Sciatic nerve (tissue), 2 donors: Measurements from ENCODE around the gene CLEC4F. TPM values are rescaled to one million over a fixed set of nuclear protein-coding genes. Genes with fewer than 3 reads are reported as not detected.

Experiments used
- ATAC-seq: fragments of 200-7000 bp; cut with Tn5 transposase; one replicate; pipeline ENCODE4 v1.9.1; 2020; ENCODE audit warnings: mild to moderate bottlenecking, moderate library complexity
- DNase-seq: peaks from one replicate; pipeline ENCODE4 v3.0.0-alpha.2; 2020; ENCODE audit warnings: low spot score
- intact Hi-C: fragments of 100-400 bp; cut with DNase I; formaldehyde crosslinking; loops from one replicate; pipeline ENCODE4 v1.14.2; 2022
- total RNA-seq: library from RNA; stranded (reverse); fragmentation: NEBNext Ultra II Directional; extraction: Animal tissue kit (Norgen Biotek cat#: 25700); gene quantifications from one replicate; pipeline ENCODE4 v1.2.1, GENCODE V29; 2021
- donor health status: DM: no; HTN: no; CAD: no.
- donor health status: DM: no; HTN: no; CAD: no.

The CLEC4F gene
- total RNA-seq, 1 donor from 2014 or later, result 1.7 TPM

DNA sequence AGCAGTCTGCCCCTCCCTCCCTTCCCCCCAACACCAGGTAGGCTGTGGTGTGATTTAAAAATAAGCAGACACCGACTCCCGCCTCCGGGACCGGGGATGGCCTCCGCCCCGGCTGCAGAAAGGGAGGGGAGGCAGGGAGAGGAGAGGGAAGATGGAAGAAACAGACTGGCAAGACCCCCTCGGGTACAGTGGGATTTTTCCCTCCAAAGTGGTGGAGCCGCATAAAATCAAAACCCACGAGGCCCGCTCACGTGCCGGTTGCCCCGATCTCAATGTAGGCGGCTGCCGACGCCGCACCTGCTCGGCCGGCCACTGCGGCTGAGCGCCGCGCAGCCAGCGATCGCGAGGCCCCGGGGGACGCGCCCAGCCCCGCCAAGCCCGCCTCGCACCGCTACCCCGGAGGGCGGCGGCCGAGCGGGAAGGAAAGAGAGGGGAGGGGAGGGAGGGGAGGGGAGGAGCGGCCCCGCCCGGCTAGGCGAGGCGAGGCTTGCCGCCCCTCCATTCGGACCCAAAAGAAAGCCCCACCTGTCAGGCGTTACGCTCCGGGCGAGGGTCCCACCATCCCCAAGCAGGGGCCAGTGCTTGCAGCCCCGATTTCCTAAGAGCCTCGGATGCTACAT is 53.2 kb downstream of the CLEC4F start:
- DNase-seq (no peak), ATAC-seq (no peak)
- intact Hi-C loops, result no loop called here

DNA sequence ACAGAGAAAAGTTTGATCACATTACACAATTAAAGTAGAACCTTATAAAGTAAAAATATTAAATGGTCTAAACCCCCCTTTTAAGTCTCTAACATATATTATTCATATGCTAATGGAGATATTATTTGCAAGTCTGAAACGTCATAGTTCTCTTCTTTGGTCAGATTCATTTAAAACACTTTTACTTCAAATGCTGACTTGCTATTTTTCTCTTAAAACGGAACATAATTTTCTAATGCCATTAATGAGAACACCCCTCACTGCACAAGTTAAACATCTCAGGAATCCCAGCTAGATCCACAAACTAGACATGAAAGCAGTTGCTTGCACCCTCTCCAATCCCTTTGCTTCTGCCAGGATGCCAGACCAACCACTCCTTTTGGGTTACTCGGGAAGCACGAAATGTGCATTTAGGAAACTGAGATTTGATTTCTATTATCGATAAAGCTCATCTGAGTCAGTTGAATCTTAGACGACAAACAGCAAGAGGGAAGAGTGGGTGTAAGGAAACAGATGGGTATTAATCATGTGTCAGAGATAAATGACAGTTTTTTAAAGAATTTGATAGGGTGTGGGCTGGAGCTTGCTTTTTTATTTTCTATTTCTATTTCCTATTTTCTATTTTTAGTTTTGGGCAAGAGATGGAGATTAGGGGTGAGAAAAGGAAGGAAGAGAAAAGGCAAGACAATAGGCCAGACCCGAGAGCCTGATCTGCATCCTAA is 53.9 kb downstream of the CLEC4F start:
- no peak for ATAC-seq
- no peak for DNase-seq
- intact Hi-C loops, result no loop called here

- ATAC-seq, result no peak
- intact Hi-C loops, result no loop called here
Observed at GRCh38 chr2:70765507-70765906, 54.9 kb downstream of the CLEC4F start.

DNA sequence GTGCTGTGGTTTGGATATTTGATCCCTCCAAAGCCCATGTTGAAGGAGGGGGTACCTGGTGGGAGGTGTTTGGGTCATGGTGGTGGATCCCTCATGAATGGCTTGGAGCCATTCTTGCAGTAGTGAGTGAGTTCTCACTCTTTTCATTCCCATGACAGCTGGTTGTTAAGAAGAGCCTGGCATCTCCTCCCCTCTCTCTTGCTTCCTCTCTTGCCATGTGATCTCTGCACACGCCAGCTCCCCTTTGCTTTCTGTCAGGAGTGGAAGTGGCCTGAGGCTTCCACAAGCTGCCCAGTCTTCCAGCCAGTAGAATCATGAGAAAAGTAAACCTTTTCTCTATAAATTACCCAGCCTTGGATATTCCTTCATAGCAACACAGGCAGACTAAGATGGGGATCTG is 61.0 kb downstream of the CLEC4F start:
- ATAC-seq, result no peak
- DNase-seq, result no peak
- intact Hi-C loops, result no loop called here

More at GRCh38 chr2:70765507-70765906, 54.9 kb downstream of the CLEC4F start:
- no peak for DNase-seq

Other genes with a start within 250 kb of the CLEC4F start
- 3.2 TPM for gene ADD2, start 52.4 kb downstream of the CLEC4F start, total RNA-seq
- 0.89 TPM for gene FIGLA, start 30.0 kb downstream of the CLEC4F start, total RNA-seq
- 1.4 TPM for gene CD207, start 15.2 kb upstream of the CLEC4F start, total RNA-seq
- gene VAX2, start 80.0 kb upstream of the CLEC4F start, total RNA-seq, result 1.9 TPM
- 1.3 TPM for gene ATP6V1B1, start 115.3 kb upstream of the CLEC4F start, total RNA-seq
- gene ANKRD53, start 158.0 kb upstream of the CLEC4F start, total RNA-seq, result 2.2 TPM
- 52.7 TPM for gene TEX261, start 174.3 kb upstream of the CLEC4F start, total RNA-seq
- 125 TPM for gene NAGK, start 248.0 kb upstream of the CLEC4F start, total RNA-seq